NCI-H510A (cell line): ENCODE results near the gene PARK7.

Experiments
- DNase-seq: peaks from one replicate; lab custom pipeline; 2025; lab: John Stamatoyannopoulos, UW

PARK7 gene

DNA sequence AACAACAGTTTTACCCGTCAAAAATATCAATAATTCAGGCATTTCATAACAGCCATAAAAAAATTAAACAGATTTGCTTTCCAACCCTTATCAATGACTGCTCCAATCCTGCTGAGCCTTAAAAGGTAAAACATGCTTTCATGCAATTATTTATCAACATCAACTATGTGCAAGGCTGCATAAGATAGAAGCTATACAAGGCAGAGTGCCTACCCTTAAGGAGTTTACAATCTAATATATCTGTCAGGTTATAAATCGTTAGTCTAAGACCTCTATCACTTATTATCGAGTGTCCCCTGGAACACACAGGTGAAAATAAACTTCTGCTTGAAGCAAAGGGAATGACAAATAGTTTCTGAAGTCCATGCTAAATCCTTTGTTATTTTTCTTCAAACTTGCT, 62.8 kb downstream of the PARK7 start:
- DNase-seq = no peak

GRCh38 chr1:8025061-8025670, 63.7 kb downstream of the PARK7 start:
- no peak for DNase-seq

DNA sequence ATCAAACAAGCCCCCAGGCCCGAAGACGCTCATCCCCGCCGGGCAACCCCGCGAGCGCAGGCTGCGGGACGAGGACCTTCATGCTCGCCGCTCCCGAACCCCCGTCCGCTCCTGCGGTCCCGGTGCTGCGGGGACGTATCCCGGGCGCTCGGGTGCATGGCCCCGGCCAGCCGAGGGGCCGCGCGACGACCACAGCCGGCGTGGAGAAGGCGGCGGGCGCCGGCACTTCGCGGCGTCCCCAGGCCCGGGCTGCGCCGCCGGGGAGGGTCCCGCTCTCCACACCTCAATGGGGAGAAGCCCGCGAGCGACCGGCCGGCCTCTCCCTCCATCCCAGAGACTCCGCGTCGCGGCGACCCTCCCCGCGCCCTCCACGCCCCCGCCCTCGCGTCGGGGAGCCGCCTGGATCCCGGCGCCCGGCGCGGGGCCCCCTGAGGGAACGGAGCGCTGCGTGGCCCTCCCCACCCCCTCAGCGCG, 64.2 kb downstream of the PARK7 start:
- DNase-seq = no peak

DNA sequence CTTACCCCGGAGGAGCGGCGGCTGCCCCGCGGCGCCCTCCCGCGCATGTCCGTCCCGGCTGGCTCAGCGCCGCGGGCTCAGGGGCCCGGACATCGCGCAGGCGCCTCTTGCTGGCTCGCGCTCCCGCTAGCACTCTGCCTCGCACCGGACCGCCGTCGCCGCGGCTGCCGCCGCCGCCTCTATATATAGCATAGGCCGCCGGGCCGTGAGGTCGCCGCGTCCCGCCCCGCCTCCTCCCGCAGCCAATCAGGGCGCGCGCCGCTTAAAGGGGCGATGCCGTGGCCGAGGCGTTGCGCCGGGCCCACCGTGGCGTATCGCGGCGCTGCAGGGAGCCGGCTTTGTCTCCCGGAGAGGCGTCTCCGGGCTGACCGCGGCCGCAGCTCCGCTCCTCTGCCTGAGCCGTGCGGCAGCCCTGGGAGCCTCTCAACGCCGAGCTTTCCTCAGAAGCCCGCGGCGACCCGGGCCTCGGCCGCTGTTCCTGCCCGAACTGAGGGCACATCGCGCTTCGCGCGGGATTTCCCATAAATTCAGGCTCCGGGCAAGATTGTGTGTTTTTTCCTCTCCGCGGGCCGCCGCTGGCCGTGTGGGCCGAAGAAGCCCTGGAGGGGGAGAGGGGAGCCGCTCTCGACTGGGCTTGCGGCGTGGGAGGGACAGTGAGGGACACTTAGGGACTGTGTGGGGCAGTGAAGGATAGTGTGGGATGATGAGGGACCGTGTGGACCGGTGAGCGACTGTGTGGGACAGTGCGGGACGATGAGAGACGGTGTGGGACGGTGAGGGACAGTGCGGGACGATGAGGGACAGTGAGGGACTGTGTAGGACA, 64.9 kb downstream of the PARK7 start, which contains the start of gene ERRFI1:
Gene ERRFI1 (minus strand): TSS at position 157 of the 823 bp plus-strand sequence. CDS start 10,690 bp downstream, outside the sequence.
- peak; percentile 99 for DNase-seq

DNA sequence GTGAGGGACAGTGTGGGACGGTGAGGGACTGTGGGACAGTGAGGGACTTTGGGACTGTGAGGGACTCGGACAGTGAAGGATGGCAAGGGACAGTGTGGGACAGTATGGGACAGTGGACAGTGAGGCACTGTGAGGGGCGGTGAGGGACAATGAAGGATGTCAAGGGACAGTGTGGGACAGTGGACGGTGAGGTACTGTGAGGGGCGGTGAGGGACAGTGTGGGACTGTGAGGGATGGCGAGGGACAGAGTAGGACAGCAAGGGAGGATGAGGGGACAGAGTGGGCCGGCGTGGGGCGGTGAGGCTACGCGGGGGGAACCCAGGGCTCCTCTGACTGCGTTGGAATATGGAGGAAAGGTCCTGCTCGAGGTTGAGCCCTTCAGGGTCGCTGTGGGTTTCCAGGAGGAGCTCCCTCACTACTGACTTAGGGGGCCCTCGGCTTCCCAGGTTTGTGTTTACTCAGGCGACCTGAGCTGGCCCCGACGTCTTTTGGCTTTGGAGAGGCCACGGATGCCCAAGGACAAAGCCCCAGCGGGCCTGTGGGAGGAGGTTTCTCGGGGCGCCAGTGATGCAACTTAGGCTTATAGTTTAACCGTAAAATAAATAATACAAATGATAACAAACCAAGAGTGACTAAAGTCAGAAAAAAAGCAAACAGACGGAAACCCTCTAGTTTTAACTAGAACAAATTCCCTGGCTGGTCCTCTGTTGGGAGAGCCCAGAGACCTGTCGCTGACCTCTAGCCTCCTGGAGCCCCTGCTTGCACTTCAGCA, 65.7 kb downstream of the PARK7 start:
- DNase-seq = no peak

- no peak for DNase-seq
Observed at GRCh38 chr1:8027748-8028570, 66.4 kb downstream of the PARK7 start.

- DNase-seq = no peak
Observed at GRCh38 chr1:8028571-8028910, 67.0 kb downstream of the PARK7 start.

- DNase-seq = no peak
Observed at GRCh38 chr1:8031176-8031785, 69.8 kb downstream of the PARK7 start.

- no peak for DNase-seq
Observed at GRCh38 chr1:8032366-8032910, 70.9 kb downstream of the PARK7 start.

DNA sequence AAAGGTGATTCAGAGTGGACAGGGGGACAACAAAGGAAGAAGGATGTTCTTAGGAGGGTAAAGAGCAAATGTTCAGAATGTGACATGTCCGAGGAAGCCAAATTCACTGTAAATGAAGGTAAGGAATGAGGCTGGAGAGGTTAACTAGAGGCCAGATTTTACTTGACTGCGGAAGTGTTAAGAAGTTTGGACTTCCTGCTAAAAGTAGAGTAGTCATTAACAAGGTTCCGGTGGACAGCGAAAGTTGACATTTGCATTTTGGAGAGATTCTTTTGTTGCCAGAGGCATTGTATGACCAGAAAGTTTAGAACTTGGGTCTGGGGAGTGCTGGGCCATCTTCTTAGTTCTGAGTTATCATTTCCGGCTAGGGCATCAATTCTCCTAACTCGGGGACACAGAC, 71.8 kb downstream of the PARK7 start:
- no peak for DNase-seq
